HG02943 (cell line): Measurements from ENCODE around the gene ITGAV.
A peak's percentile ranks its signal among the peaks of the same experiment; 100 is the strongest.
"Not testable (repeated sequence)": the region's sequence is repeated elsewhere in the genome, so short reads cannot be mapped to it uniquely, and the experiment has no call there.

Source experiments
- ATAC-seq: cut with Tn5 transposase; IDR thresholded peaks from one replicate; pipeline ENCODE4 v1.9.1; 2021; ENCODE audit warnings: mild to moderate bottlenecking, low read depth, moderate library complexity; ENCODE audit not compliant: unreplicated experiment

The ITGAV gene

GRCh38 chr2:186589612-186590349 lies at the start of gene ITGAV:
Gene ITGAV, plus strand, starts transcription at chr2:186590056. Its CDS starts 283 bp downstream, at chr2:186590339.
- ATAC-seq, result peak; percentile 97

GRCh38 chr2:186540941-186541340 lies 48.9 kb upstream of the ITGAV start:
- ATAC-seq, result no peak

GRCh38 chr2:186542002-186542401 lies 47.9 kb upstream of the ITGAV start:
- no peak for ATAC-seq

- ATAC-seq, result no peak
Observed at GRCh38 chr2:186543561-186544131, 46.2 kb upstream of the ITGAV start.

- ATAC-seq, result no peak
Observed at GRCh38 chr2:186544255-186544675, 45.6 kb upstream of the ITGAV start.

GRCh38 chr2:186546846-186547245 lies 43.0 kb upstream of the ITGAV start:
- ATAC-seq, result no peak

- ATAC-seq, result no peak
Observed at GRCh38 chr2:186551323-186552050, 38.4 kb upstream of the ITGAV start.

GRCh38 chr2:186554429-186554828 lies 35.4 kb upstream of the ITGAV start:
- no peak for ATAC-seq

- ATAC-seq, result no peak
Observed at GRCh38 chr2:186554850-186555671, 34.8 kb upstream of the ITGAV start.

- no peak for ATAC-seq
Observed at GRCh38 chr2:186558512-186559276, 31.2 kb upstream of the ITGAV start.

GRCh38 chr2:186559370-186559769 lies 30.5 kb upstream of the ITGAV start:
- ATAC-seq, result peak; percentile 51

- ATAC-seq, result peak; percentile 92
Observed at GRCh38 chr2:186559848-186560247, 30.0 kb upstream of the ITGAV start.

- no peak for ATAC-seq
Observed at GRCh38 chr2:186560254-186560653, 29.6 kb upstream of the ITGAV start.

- no peak for ATAC-seq
Observed at GRCh38 chr2:186561467-186562208, 28.2 kb upstream of the ITGAV start.

GRCh38 chr2:186562209-186562578 lies 27.7 kb upstream of the ITGAV start:
- ATAC-seq, result no peak

GRCh38 chr2:186568600-186568999 lies 21.3 kb upstream of the ITGAV start:
- ATAC-seq, result not testable (repeated sequence)

GRCh38 chr2:186569127-186569526 lies 20.7 kb upstream of the ITGAV start:
- not testable (repeated sequence) for ATAC-seq

GRCh38 chr2:186569897-186570296 lies 20.0 kb upstream of the ITGAV start:
- no peak for ATAC-seq

GRCh38 chr2:186570604-186571003 lies 19.3 kb upstream of the ITGAV start:
- ATAC-seq, result no peak
